ENCODE measurements around the gene POU4F2. TPM values are rescaled to one million over a fixed set of nuclear protein-coding genes. Genes with fewer than 3 reads are reported as not detected.

Gene POU4F2
- total RNA-seq, 1 experiment from 2014 or later = not detected

DNA sequence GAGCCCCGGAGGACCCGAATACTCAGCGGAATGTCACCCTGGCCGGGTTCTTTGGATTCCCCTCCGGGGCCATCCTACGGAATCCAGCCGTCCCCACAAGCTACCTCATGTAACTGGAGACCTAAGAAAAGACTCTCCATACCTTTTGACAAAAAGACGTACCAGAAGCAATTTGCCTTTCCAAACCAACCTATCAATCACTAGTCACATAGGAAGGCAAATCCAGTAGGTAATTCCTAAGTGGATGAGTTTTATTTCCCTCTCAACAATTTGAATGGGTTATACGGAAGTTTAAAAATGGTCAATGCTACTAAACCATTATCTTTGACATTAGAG is 16.8 kb downstream of the POU4F2 start:
- Mint-ChIP-seq H3K9me3 (peaks cover 0 to 4% of the 10 kb centered on the region in 2 experiments; a peak in 1 of 5 replicates), H3K36me3 (ENCODE audit: insufficient read depth in 1 of 3, low read depth in 3 of 3) (peaks cover 0 to 2% (median 0%) of the 10 kb centered on the region in 3 experiments; a peak in 1 of 7 replicates), H3K27me3 (ENCODE audit: low read depth) (peaks cover 97% of the 10 kb centered on the region), H3K27ac (no peak overlapping the region), H3K4me1 (peaks cover 11 to 14% of the 10 kb centered on the region in 2 experiments), H3K4me3 (peak overlapping the region; percentile 53 to 77)
- no peak overlapping the region for H3K9ac ChIP-seq (ENCODE audit: extremely low read depth, insufficient read length, low read length)
- H3K79me2 ChIP-seq (ENCODE audit: insufficient read depth, low read length) = no peaks in the 10 kb centered on the region
- H3K79me1 ChIP-seq (ENCODE audit: insufficient read depth, low read depth, low read length, poor library complexity, severe bottlenecking) = no peaks in the 10 kb centered on the region
- no peak overlapping the region for H3K4ac ChIP-seq (ENCODE audit: low read depth, low read length)
- H3K18ac ChIP-seq (ENCODE audit: insufficient read length, low read depth, low read length) = no peak overlapping the region
- no peak overlapping the region for H3K14ac ChIP-seq (ENCODE audit: insufficient read depth, low read length)
- no peak overlapping the region for H2AK5ac ChIP-seq (ENCODE audit: insufficient read length, low read length)
- H4K91ac ChIP-seq (ENCODE audit: insufficient read length, low read depth, low read length) = no peak overlapping the region
- H2BK20ac ChIP-seq (ENCODE audit: low read depth, low read length, poor library complexity, severe bottlenecking) = no peak overlapping the region
- no peaks in the 10 kb centered on the region for H3K4me1 ChIP-seq (ENCODE audit: insufficient read depth, low read length)
- no peak overlapping the region for H3T11ph ChIP-seq (ENCODE audit: low read length)
- H3K56ac ChIP-seq (ENCODE audit: insufficient read length, low read depth, low read length) = no peak overlapping the region
- no peak overlapping the region for H3K27ac ChIP-seq (ENCODE audit: insufficient read length, low read depth, low read length)
- H2AFZ ChIP-seq (ENCODE audit: low read length) = no peak overlapping the region
- no peak overlapping the region for H4K5ac ChIP-seq (ENCODE audit: insufficient read length, low read depth, low read length)
- no CpG with 5 or more reads among the region's 9 CpGs for WGBS (ENCODE audit: extremely low coverage, insufficient read length, low lambda C conversion rate)
- H3K9me3 ChIP-seq (ENCODE audit: control insufficient read depth, low read depth, low read length) = no peaks in the 10 kb centered on the region
- H2BK120ac ChIP-seq (ENCODE audit: low read depth, low read length, poor library complexity, severe bottlenecking) = no peak overlapping the region
- H4K20me1 ChIP-seq (ENCODE audit: control insufficient read depth, insufficient read depth, insufficient read length) = no peaks in the 10 kb centered on the region
- peaks cover 4% of the 10 kb centered on the region for H3K23me2 ChIP-seq (ENCODE audit: insufficient read length, low read depth, low read length, poor library complexity, severe bottlenecking)
- no peak overlapping the region for H2BK15ac ChIP-seq (ENCODE audit: low read depth, low read length)
- H3K23ac ChIP-seq (ENCODE audit: insufficient read length, low read depth, low read length) = no peak overlapping the region
- H2BK12ac ChIP-seq (ENCODE audit: insufficient read length, low read depth, low read length) = no peak overlapping the region
- TF ChIP-seq, protein P1, sequence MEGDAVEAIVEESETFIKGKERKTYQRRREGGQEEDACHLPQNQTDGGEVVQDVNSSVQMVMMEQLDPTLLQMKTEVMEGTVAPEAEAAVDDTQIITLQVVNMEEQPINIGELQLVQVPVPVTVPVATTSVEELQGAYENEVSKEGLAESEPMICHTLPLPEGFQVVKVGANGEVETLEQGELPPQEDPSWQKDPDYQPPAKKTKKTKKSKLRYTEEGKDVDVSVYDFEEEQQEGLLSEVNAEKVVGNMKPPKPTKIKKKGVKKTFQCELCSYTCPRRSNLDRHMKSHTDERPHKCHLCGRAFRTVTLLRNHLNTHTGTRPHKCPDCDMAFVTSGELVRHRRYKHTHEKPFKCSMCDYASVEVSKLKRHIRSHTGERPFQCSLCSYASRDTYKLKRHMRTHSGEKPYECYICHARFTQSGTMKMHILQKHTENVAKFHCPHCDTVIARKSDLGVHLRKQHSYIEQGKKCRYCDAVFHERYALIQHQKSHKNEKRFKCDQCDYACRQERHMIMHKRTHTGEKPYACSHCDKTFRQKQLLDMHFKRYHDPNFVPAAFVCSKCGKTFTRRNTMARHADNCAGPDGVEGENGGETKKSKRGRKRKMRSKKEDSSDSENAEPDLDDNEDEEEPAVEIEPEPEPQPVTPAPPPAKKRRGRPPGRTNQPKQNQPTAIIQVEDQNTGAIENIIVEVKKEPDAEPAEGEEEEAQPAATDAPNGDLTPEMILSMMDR (conservative IDR thresholded peaks at IDR 0.05) = no peak
- H3K4me2 ChIP-seq (ENCODE audit: insufficient read depth, insufficient read length, low read length) = peak overlapping the region; percentile 83
- H4K8ac ChIP-seq (replicated peaks; ENCODE audit: insufficient read length, low read depth, low read length) = no peak overlapping the region
- peaks cover 60% of the 10 kb centered on the region for H3K27me3 ChIP-seq (ENCODE audit: insufficient read depth, low read length)
- no peak for DNase-seq
- no peak overlapping the region for H2BK5ac ChIP-seq (ENCODE audit: insufficient read length, low read length)
